ENCODE results near the gene LRIG2. TPM values are rescaled to one million over a fixed set of nuclear protein-coding genes. Genes with fewer than 3 reads are reported as not detected.

The LRIG2 gene
- total and polyA plus RNA-seq, 2 of the 4 experiments (the other 2 are of a cell fraction) = 4.3 to 9.0 TPM

DNA sequence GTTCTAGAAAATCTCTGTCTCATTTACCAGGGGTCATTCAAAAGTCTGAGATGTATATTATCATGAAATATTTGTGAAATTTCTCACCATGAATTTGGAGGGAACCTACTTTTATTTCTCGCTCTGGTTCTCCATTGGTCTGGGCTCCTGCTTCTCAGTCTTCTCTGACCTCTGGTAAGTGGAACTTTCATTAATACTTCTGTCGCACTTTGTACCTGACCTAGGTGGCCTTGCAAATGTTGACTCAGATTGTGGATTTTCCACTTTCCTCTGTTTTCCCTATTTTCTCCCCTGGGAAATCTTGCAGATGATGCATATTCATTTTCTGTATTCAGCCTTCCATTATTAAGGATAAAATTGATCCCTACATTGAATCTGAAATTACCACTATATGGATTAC lies 53.2 kb downstream of the LRIG2 start:
- H3K27ac ChIP-seq (ENCODE audit: insufficient read depth, low read length) = no peak overlapping the region
- peaks cover 3% of the 10 kb centered on the region; the same call in 1 of the 2 replicates for H4K20me1 ChIP-seq (ENCODE audit: insufficient read depth, low read length)
- no peak overlapping the region for H4K91ac ChIP-seq (ENCODE audit: insufficient read depth, low read depth, low read length)
- no peak overlapping the region for H3K23ac ChIP-seq (ENCODE audit: low read depth, low read length)
- in situ Hi-C loops (cut with MboI; ENCODE audit: low sequenced_read_pairs) (loop anchor here (25.0 kb wide), 1 partner anchor 786 kb away; the partner anchor contains the start of genes AP4B1 and DCLRE1B), dilution Hi-C loops (cut with HindIII; ENCODE audit: low sequenced_read_pairs, unreplicated experiment) (no loop called here), intact Hi-C loops (cut with micrococcal nuclease) (loop anchor here (10.0 kb wide), 1 partner anchor 629 kb away; the partner anchor contains the start of gene PHTF1)
- no peak overlapping the region for H3K56ac ChIP-seq (ENCODE audit: extremely low read depth, insufficient read depth, low read length)
- no peak overlapping the region for H2BK120ac ChIP-seq (ENCODE audit: low read depth, low read length)
- no peak overlapping the region for H3K4ac ChIP-seq (ENCODE audit: low read depth, low read length)
- H2BK15ac ChIP-seq (ENCODE audit: low read depth, low read length) = no peak overlapping the region
- no peak overlapping the region for H3K4me3 ChIP-seq (ENCODE audit: insufficient read depth, low read depth, low read length)
- 100% methylated on average over 2 of the region's 2 CpGs; no CpG with 5 or more reads in 1 of the 2 experiments for WGBS, 2 experiments (ENCODE audit: extremely low coverage in 2 of 2, insufficient read length in 1 of 2)
- peaks cover 21 to 24% of the 10 kb centered on the region in 2 experiments for H3K79me1 ChIP-seq (ENCODE audit: low read depth in 1 of 2, low read length in 2 of 2)
- no peaks in the 10 kb centered on the region for H3K27me3 ChIP-seq (ENCODE audit: control insufficient read depth, insufficient read depth, low read length)
- H2BK5ac ChIP-seq (ENCODE audit: low read depth, low read length, poor library complexity, severe bottlenecking) = no peak overlapping the region
- peaks cover 3% of the 10 kb centered on the region; the same call in 1 of the 2 replicates for H3K4me1 ChIP-seq (ENCODE audit: control insufficient read depth, insufficient read depth, low read length)
- H4K5ac ChIP-seq (ENCODE audit: low read depth, low read length) = no peak overlapping the region
- DNase-seq (no peak), ATAC-seq (ENCODE audit: low read depth) (no peak)
- H3K14ac ChIP-seq (replicated peaks; ENCODE audit: low read depth, low read length) = no peak overlapping the region
- no peak overlapping the region for H3K4me2 ChIP-seq (ENCODE audit: low read depth, low read length)
- no peak overlapping the region for H4K8ac ChIP-seq (ENCODE audit: low read depth in 2 of 2, low read length in 2 of 2)
- no peak overlapping the region for H3K9ac ChIP-seq (ENCODE audit: low read depth, low read length)
- CTCF ChIA-PET = no interaction called here
- no TSS peak for BruUV-seq (replicated peaks)
- H3K9me1 ChIP-seq (ENCODE audit: insufficient read depth, low read length) = peaks cover 10% of the 10 kb centered on the region; the same call in 1 of the 2 replicates
- TF ChIP-seq BHLHE40 (IDR thresholded peaks at IDR 0.05; ENCODE audit: low read depth, low read length) (no peak), NFE2L2 (IDR thresholded peaks at IDR 0.05; ENCODE audit: low read depth, low read length) (no peak), RAD21 (IDR thresholded peaks at IDR 0.05; ENCODE audit: low read length) (no peak), FOS (IDR thresholded peaks at IDR 0.05; ENCODE audit: low read depth, low read length) (no peak), MAZ (IDR thresholded peaks at IDR 0.05; ENCODE audit: borderline replicate concordance, low read depth, low read length) (no peak), CEBPB (IDR thresholded peaks at IDR 0.05; ENCODE audit: low read depth, low read length) (no peak), POLR2A (IDR thresholded peaks at IDR 0.05; ENCODE audit: low read depth, low read length) (no peak), MAFK (IDR thresholded peaks at IDR 0.05; ENCODE audit: low read depth, low read length) (no peak), RFX5 (IDR thresholded peaks at IDR 0.05; ENCODE audit: low read depth, low read length) (no peak), CHD1 (IDR thresholded peaks at IDR 0.05; ENCODE audit: low read depth, low read length) (no peak)
- TF ChIP-seq, protein P1, sequence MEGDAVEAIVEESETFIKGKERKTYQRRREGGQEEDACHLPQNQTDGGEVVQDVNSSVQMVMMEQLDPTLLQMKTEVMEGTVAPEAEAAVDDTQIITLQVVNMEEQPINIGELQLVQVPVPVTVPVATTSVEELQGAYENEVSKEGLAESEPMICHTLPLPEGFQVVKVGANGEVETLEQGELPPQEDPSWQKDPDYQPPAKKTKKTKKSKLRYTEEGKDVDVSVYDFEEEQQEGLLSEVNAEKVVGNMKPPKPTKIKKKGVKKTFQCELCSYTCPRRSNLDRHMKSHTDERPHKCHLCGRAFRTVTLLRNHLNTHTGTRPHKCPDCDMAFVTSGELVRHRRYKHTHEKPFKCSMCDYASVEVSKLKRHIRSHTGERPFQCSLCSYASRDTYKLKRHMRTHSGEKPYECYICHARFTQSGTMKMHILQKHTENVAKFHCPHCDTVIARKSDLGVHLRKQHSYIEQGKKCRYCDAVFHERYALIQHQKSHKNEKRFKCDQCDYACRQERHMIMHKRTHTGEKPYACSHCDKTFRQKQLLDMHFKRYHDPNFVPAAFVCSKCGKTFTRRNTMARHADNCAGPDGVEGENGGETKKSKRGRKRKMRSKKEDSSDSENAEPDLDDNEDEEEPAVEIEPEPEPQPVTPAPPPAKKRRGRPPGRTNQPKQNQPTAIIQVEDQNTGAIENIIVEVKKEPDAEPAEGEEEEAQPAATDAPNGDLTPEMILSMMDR (conservative IDR thresholded peaks at IDR 0.05; ENCODE audit: low read depth, low read length) = no peak
- TF ChIP-seq, protein P2, sequence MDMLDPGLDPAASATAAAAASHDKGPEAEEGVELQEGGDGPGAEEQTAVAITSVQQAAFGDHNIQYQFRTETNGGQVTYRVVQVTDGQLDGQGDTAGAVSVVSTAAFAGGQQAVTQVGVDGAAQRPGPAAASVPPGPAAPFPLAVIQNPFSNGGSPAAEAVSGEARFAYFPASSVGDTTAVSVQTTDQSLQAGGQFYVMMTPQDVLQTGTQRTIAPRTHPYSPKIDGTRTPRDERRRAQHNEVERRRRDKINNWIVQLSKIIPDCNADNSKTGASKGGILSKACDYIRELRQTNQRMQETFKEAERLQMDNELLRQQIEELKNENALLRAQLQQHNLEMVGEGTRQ (IDR thresholded peaks at IDR 0.05; ENCODE audit: low read depth, low read length) = no peak
- H2AK9ac ChIP-seq (replicated peaks; ENCODE audit: low read depth, low read length, poor library complexity) = no peak overlapping the region
- H3K36me3 ChIP-seq (ENCODE audit: control insufficient read depth, insufficient read depth, low read length) = peaks cover 22% of the 10 kb centered on the region
- H2AK5ac ChIP-seq (ENCODE audit: low read depth, low read length) = no peak overlapping the region
- H2AFZ ChIP-seq (replicated peaks; ENCODE audit: low read length, poor library complexity) = no peak overlapping the region
- H3K18ac ChIP-seq (ENCODE audit: low read depth, low read length) = no peak overlapping the region
- POLR2A ChIA-PET (ENCODE audit: unreplicated experiment) = no interaction called here
- H3K9me3 ChIP-seq (ENCODE audit: control insufficient read depth, insufficient read depth, low read length) = no peaks in the 10 kb centered on the region
- no peak overlapping the region for H2BK20ac ChIP-seq (ENCODE audit: low read depth, low read length)

All from IMR-90 (cell line).